ENCODE measurements around the gene TPH1. TPM values are rescaled to one million over a fixed set of nuclear protein-coding genes. Genes with fewer than 3 reads are reported as not detected.

Gene TPH1
- total RNA-seq, 3 donors from 2014 or later = 1.4 to 12.8 (median 10.7) TPM

DNA sequence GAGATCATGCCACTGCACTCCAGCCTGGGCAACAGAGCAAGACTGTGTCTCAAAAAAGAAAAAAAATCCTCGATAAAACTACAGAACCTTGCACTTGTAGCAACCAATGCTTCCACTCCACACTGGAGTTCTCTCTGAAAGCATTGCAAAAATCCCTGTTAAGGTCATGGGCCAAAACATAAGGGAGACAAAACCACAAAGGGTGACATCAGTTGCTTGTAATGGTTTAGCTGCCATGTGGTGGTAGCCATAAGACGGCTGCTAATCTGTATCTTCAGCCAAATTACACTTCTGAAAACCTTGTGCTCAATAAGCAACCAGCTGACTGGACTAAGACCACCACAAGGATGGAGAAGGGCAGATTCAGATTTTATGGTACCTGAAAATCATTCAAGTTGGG is 20.6 kb upstream of the TPH1 start:
- intact Hi-C loops (cut with DNase I, micrococcal nuclease) = no loop called here
- DNase-seq (no peak), ATAC-seq (no peak)
- no peaks in the 10 kb centered on the region for H3K9me3 ChIP-seq
- no peaks in the 10 kb centered on the region for H3K36me3 ChIP-seq (ENCODE audit: low read depth)
- TF ChIP-seq, protein P1, sequence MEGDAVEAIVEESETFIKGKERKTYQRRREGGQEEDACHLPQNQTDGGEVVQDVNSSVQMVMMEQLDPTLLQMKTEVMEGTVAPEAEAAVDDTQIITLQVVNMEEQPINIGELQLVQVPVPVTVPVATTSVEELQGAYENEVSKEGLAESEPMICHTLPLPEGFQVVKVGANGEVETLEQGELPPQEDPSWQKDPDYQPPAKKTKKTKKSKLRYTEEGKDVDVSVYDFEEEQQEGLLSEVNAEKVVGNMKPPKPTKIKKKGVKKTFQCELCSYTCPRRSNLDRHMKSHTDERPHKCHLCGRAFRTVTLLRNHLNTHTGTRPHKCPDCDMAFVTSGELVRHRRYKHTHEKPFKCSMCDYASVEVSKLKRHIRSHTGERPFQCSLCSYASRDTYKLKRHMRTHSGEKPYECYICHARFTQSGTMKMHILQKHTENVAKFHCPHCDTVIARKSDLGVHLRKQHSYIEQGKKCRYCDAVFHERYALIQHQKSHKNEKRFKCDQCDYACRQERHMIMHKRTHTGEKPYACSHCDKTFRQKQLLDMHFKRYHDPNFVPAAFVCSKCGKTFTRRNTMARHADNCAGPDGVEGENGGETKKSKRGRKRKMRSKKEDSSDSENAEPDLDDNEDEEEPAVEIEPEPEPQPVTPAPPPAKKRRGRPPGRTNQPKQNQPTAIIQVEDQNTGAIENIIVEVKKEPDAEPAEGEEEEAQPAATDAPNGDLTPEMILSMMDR (IDR thresholded peaks at IDR 0.05) = no peak
- H3K4me1 ChIP-seq (ENCODE audit: low read depth) = no peaks in the 10 kb centered on the region
- no peak overlapping the region for H3K4me3 ChIP-seq

DNA sequence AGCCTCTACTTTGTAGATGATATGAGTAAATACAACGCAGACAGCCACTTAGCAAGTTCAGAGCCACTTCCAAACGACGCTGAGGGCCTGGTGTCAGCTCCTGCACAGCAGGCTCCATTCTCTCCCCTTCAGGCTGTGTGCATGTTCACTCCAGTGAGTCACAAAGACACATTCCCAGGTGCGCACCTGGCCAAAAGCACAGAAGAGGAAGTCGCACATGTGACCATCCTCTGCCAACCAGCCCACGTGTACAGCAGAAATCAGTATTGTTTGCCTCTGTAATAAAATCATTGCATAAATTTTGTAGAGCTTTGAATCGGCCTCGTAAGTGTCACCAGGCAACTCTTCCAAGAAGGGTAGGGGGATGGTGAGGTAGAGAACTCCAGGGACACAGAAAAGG is 19.5 kb upstream of the TPH1 start:
- ATAC-seq = peak; percentile 96
- TF ChIP-seq, protein P1 (IDR thresholded peaks at IDR 0.05) = no peak
- Histone ChIP-seq H3K4me3 (no peak overlapping the region), H3K36me3 (ENCODE audit: low read depth) (no peaks in the 10 kb centered on the region), H3K4me1 (ENCODE audit: low read depth) (no peaks in the 10 kb centered on the region), H3K9me3 (no peaks in the 10 kb centered on the region)
- intact Hi-C loops (cut with DNase I, micrococcal nuclease) = no loop called here
- peak; percentile 20 to 53 (median 47) for DNase-seq

DNA sequence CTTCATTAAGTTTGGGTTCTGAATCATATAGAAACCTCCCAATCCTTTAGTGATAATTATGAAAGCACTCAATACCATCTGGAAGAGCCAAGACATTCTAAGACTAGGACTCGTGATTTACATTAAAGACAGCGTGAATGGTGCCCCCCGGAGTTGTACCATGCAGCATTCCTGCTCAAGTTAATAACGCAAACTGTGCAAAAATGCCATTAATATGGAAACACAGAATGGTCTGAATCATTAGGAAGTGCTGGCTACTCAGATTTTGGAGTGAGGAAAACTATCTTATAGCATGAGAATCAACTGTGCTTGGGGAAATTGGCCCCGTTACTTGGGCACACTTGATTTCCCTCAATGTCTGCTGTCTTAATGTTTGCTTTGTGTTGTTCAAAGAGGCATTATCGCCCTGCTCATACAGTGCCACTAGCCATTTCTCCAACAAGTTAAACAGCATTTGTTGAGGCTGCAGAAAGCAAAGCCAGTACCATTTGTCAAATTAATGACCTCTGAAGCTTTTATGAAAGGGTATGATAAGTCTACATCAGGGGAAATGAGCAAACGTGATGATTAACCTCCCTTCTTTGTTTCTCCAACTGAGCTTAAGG is 18.5 kb upstream of the TPH1 start:
- Histone ChIP-seq H3K4me1 (ENCODE audit: low read depth) (no peaks in the 10 kb centered on the region), H3K9me3 (no peaks in the 10 kb centered on the region), H3K36me3 (ENCODE audit: low read depth) (no peaks in the 10 kb centered on the region), H3K4me3 (no peak overlapping the region)
- DNase-seq = no peak
- intact Hi-C loops (cut with DNase I, micrococcal nuclease) = no loop called here
- TF ChIP-seq, protein P1 (IDR thresholded peaks at IDR 0.05) = no peak
- ATAC-seq = no peak

- intact Hi-C loops (cut with DNase I, micrococcal nuclease) = no loop called here
- TF ChIP-seq, protein P1 (IDR thresholded peaks at IDR 0.05) = no peak
- ATAC-seq (no peak), DNase-seq (no peak)
- Histone ChIP-seq H3K9me3 (no peaks in the 10 kb centered on the region), H3K36me3 (ENCODE audit: low read depth) (no peaks in the 10 kb centered on the region), H3K4me3 (no peak overlapping the region), H3K4me1 (ENCODE audit: low read depth) (no peaks in the 10 kb centered on the region)
These were observed 17.9 kb upstream of the TPH1 start for GRCh38 chr11:18063862-18064434.

DNA sequence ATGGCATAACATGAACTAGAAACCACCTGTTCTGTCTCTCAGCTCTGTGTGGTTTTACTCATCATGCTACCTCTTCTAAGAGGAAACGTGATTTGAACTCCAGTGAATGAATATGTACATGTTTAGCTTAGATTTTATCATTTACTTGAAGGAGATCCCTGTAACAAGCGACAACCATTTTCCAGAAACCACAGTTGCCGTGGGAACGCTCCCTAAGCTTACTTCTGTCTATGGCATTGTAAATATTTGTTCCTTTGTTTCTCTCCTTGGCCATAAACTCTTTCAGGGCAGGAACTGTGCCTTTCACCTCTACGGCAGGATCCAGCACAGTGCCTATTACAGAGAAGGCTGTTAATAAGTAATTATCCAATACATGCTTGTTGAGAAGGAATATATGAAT is 17.1 kb upstream of the TPH1 start:
- Histone ChIP-seq H3K36me3 (ENCODE audit: low read depth) (no peaks in the 10 kb centered on the region), H3K4me1 (ENCODE audit: low read depth) (no peaks in the 10 kb centered on the region), H3K4me3 (no peak overlapping the region), H3K9me3 (no peaks in the 10 kb centered on the region)
- no peak for DNase-seq
- TF ChIP-seq, protein P1 (IDR thresholded peaks at IDR 0.05) = no peak
- ATAC-seq = peak; percentile 71
- intact Hi-C loops (cut with DNase I, micrococcal nuclease) = no loop called here
